ENCODE data around the gene CAPN9.

The CAPN9 gene

GRCh38 chr1:230851291-230851691, 104.1 kb downstream of the CAPN9 start:
- DNase-seq (ENCODE audit: low read depth), result no peak
